HG02588 (cell line): Measurements from ENCODE around the gene TPX2.
A peak's percentile ranks its signal among the peaks of the same experiment; 100 is the strongest.

Source experiments
- ATAC-seq: cut with Tn5 transposase; IDR thresholded peaks from one replicate; pipeline ENCODE4 v1.9.1; 2021; ENCODE audit warnings: mild to moderate bottlenecking, moderate library complexity; ENCODE audit not compliant: unreplicated experiment

Gene TPX2

GRCh38 chr20:31738729-31739549 lies at the start of gene TPX2:
Gene TPX2, plus strand, starts transcription at chr20:31739290. Its CDS starts 18,187 bp downstream, at chr20:31757477.
- ATAC-seq: peak; percentile 98

- ATAC-seq: no peak
These were observed 48.9 kb upstream of the TPX2 start for GRCh38 chr20:31690124-31690666.

- ATAC-seq: no peak
These were observed 47.3 kb upstream of the TPX2 start for GRCh38 chr20:31691646-31692275.

GRCh38 chr20:31693402-31693801 lies 45.7 kb upstream of the TPX2 start:
- no peak for ATAC-seq

- ATAC-seq: no peak
These were observed 45.0 kb upstream of the TPX2 start for GRCh38 chr20:31693987-31694661.

GRCh38 chr20:31694842-31695593 lies 44.1 kb upstream of the TPX2 start:
- no peak for ATAC-seq

- no peak for ATAC-seq
These were observed 43.0 kb upstream of the TPX2 start for GRCh38 chr20:31695849-31696804.

GRCh38 chr20:31698243-31698802 lies 40.8 kb upstream of the TPX2 start:
- ATAC-seq: no peak

- peak; percentile 89 for ATAC-seq
These were observed 40.0 kb upstream of the TPX2 start for GRCh38 chr20:31698803-31699718.

GRCh38 chr20:31699801-31700728 lies 39.0 kb upstream of the TPX2 start:
- no peak for ATAC-seq

- no peak for ATAC-seq
These were observed 38.3 kb upstream of the TPX2 start for GRCh38 chr20:31700747-31701146.

GRCh38 chr20:31701591-31701990 lies 37.5 kb upstream of the TPX2 start:
- no peak for ATAC-seq

- ATAC-seq: no peak
These were observed 34.6 kb upstream of the TPX2 start for GRCh38 chr20:31704225-31705119.

- ATAC-seq: no peak
These were observed 33.9 kb upstream of the TPX2 start for GRCh38 chr20:31705191-31705590.

GRCh38 chr20:31705598-31706597 lies 33.2 kb upstream of the TPX2 start:
- ATAC-seq: peak; percentile 94
